Upper lobe of left lung (tissue), 4 donors: ENCODE results near the gene CUEDC1.

Experiments
- CTCF ChIP-seq, 6 experiments: fragments of 450-650 bp in 4 of 6; fragments of 200-600 bp in 2 of 6; sonication (generic) in 2 of 6; IDR thresholded peaks; one replicate each; pipeline ENCODE4 v1.5.1; 2016 to 2019; ENCODE audit warnings: antibody characterized with exemption in 6 of 6
- EP300 ChIP-seq, 4 donors: sonication (generic); formaldehyde crosslinking; IDR thresholded peaks; one replicate each; pipeline ENCODE4 v1.5.1; 2017; ENCODE audit warnings: antibody characterized with exemption in 4 of 4, control low read depth in 2 of 4
- POLR2A ChIP-seq, 4 donors: fragments of 450-650 bp; IDR thresholded peaks; one replicate each; pipeline ENCODE4 v1.5.1; 2016 to 2017; ENCODE audit warnings: antibody characterized with exemption in 4 of 4, mild to moderate bottlenecking in 2 of 4

DNA sequence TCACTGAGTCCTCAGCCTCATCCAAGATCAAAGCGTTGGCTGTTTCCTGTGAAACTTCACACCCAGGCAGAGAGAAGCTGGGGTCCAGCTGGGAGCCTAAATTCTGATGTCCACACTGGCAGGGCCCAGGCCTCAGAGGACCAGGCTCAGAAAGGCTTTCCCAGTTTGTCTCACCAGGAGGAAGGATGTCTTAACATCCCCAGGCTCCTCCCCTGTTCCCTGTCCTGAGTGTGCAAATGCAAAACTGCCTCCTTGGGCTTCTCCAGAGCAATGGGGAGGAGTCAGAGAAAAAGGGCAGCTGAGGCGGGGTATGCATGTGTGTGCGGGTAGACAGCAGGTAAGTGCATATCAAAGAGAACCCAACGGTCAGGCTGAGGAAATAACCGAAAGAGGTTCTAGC, 45.7 kb downstream of the CUEDC1 start:
- no peak for TF ChIP-seq CTCF (IDR thresholded peaks at IDR 0.05)
- TF ChIP-seq EP300 (IDR thresholded peaks at IDR 0.05), result no peak
- no peak for TF ChIP-seq POLR2A (IDR thresholded peaks at IDR 0.05)
